HepG2 (cell line): ENCODE data around the gene OSM. TPM values are rescaled to one million over a fixed set of nuclear protein-coding genes. Genes with fewer than 3 reads are reported as not detected.

Experiments
- ATAC-seq: fragments of 200-7000 bp; cut with Tn5 transposase; 3 replicates; pipeline ENCODE4 v1.9.1; 2020; ENCODE audit warnings: mild to moderate bottlenecking, moderate library complexity
- BruUV-seq: library from RNA; stranded (reverse); fragments of 400-500 nt; replicated peaks from 2 replicates; lab custom pipeline; 2021; lab: Mats Ljungman, UMichigan
- CTCF ChIA-PET: fragments of 300-600 bp; formaldehyde crosslinking; extraction: SDS; loops from one replicate; lab custom pipeline; 2021; ENCODE audit warnings: low total read pairs, inconsistent platforms, low intra/inter-chr PET ratio; lab: Yijun Ruan, JAX
- POLR2A ChIA-PET: fragments of 350-600 bp; sonication (Branson Sonifier 250); formaldehyde crosslinking; loops from one replicate; lab custom pipeline; 2020; ENCODE audit warnings: antibody characterized with exemption, inconsistent platforms; lab: Yijun Ruan, JAX
- DNase-seq: peaks from one replicate; pipeline ENCODE4 v3.0.0-alpha.2; 2015; ENCODE audit warnings: low spot score
- FAIRE-seq: peaks from 3 replicates; lab custom pipeline; 2011; peaks lifted over from hg19 to GRCh38; lab: Jason Lieb, UNC
- H2AFZ ChIP-seq: one replicate; pipeline ENCODE4 v1.6.1; 2011; ENCODE audit warnings: low read length, inconsistent platforms
- H3K27ac ChIP-seq: fragments of 300-600 bp; 3 replicates; pipeline ENCODE4 v1.8.0; 2011; ENCODE audit warnings: mixed run types, mild to moderate bottlenecking, mixed read lengths, low read length, inconsistent platforms; ENCODE audit not compliant: insufficient read depth; ENCODE audit errors: extremely low read length
- H3K27me3 ChIP-seq, 2 experiments: fragments of 200-600 bp in 1 of 2; 2 replicates in 1 of 2; 3 replicates in 1 of 2; pipeline versions ENCODE4 v1.6.0 to v1.8.0; 2011; ENCODE audit warnings: low read length in 2 of 2, mild to moderate bottlenecking in 2 of 2, moderate library complexity in 2 of 2, inconsistent platforms in 1 of 2; ENCODE audit not compliant: insufficient read depth in 2 of 2, control insufficient read depth in 1 of 2
- H3K36me3 ChIP-seq, 2 experiments: fragments of 200-600 bp in 1 of 2; replicated peaks in 1 of 2; 2 replicates in 1 of 2; 3 replicates in 1 of 2; pipeline versions ENCODE4 v1.5.1 to v1.8.0; 2011; ENCODE audit warnings: low read length in 2 of 2, inconsistent platforms in 1 of 2; ENCODE audit not compliant: insufficient read depth in 2 of 2, control insufficient read depth in 1 of 2
- H3K4me1 ChIP-seq: 2 replicates; pipeline ENCODE4 v1.5.1; 2012; ENCODE audit warnings: low read length, inconsistent platforms; ENCODE audit not compliant: insufficient read depth
- H3K4me2 ChIP-seq: 2 replicates; pipeline ENCODE4 v1.6.0; 2011; ENCODE audit warnings: low read depth, low read length, inconsistent platforms
- H3K4me3 ChIP-seq, 3 experiments: fragments of 200-600 bp in 1 of 3; sonication (generic), shearing (Covaris generic) in 1 of 3; replicated peaks in 1 of 3; 2 replicates each; pipeline ENCODE4 v1.5.1; 2011 to 2016; ENCODE audit warnings: low read length in 3 of 3, inconsistent platforms in 2 of 3, low read depth in 2 of 3, mild to moderate bottlenecking in 2 of 3, control low read depth in 1 of 3, mixed read lengths in 1 of 3; ENCODE audit not compliant: insufficient read depth in 1 of 3
- H3K79me2 ChIP-seq: one replicate; pipeline ENCODE4 v1.6.1; 2011; ENCODE audit warnings: low read length, inconsistent platforms; ENCODE audit not compliant: insufficient read depth
- H3K9ac ChIP-seq: 2 replicates; pipeline ENCODE4 v1.6.0; 2011; ENCODE audit warnings: mild to moderate bottlenecking, low read depth, low read length, inconsistent platforms; ENCODE audit not compliant: insufficient read depth
- H3K9me3 ChIP-seq: 2 replicates; pipeline ENCODE4 v1.5.1; 2012; ENCODE audit warnings: mild to moderate bottlenecking, low read length
- H4K20me1 ChIP-seq: 2 replicates; pipeline ENCODE4 v1.6.0; 2011; ENCODE audit warnings: inconsistent platforms, mild to moderate bottlenecking, low read length, moderate library complexity; ENCODE audit not compliant: insufficient read depth
- EED ChIP-seq: sonication (generic); formaldehyde crosslinking; IDR thresholded peaks from 2 replicates; pipeline ENCODE4 v1.5.0; 2020; ENCODE audit warnings: mild to moderate bottlenecking, missing genetic modification reagents
- GATA4 ChIP-seq: sonication (generic); IDR thresholded peaks from 2 replicates; pipeline ENCODE4 v1.6.1; 2016; ENCODE audit warnings: antibody characterized with exemption, low read depth, borderline replicate concordance
- IKZF1 ChIP-seq: fragments of 450-650 bp; IDR thresholded peaks from 2 replicates; pipeline ENCODE4 v1.7.1; 2016
- LRRFIP1 ChIP-seq: sonication (generic); formaldehyde crosslinking; conservative IDR thresholded peaks from 2 replicates; pipeline ENCODE4 v1.4.0; 2020; ENCODE audit warnings: missing genetic modification reagents
- MTA1 ChIP-seq: sonication (generic); formaldehyde crosslinking; IDR thresholded peaks from 2 replicates; pipeline ENCODE4 v1.4.0; 2020; ENCODE audit warnings: missing genetic modification reagents, mild to moderate bottlenecking, borderline replicate concordance
- MYNN ChIP-seq: sonication (generic); formaldehyde crosslinking; IDR thresholded peaks from 2 replicates; pipeline ENCODE4 v1.4.0; 2020; ENCODE audit warnings: mild to moderate bottlenecking, low read depth, missing genetic modification reagents
- PCBP1 ChIP-seq: fragments of 200-400 bp; formaldehyde crosslinking; IDR thresholded peaks from 2 replicates; pipeline ENCODE4 v1.6.1; 2017; ENCODE audit warnings: mild to moderate bottlenecking, low read depth, low read length, borderline replicate concordance
- SKIL ChIP-seq: sonication (generic); formaldehyde crosslinking; IDR thresholded peaks from 2 replicates; pipeline ENCODE4 v1.8.0; 2022; ENCODE audit warnings: missing genetic modification reagents, mild to moderate bottlenecking, moderate library complexity, borderline replicate concordance
- TAF15 ChIP-seq: fragments of 200-400 bp; formaldehyde crosslinking; IDR thresholded peaks from one replicate; pipeline ENCODE4 v1.6.1; 2018; ENCODE audit warnings: mild to moderate bottlenecking, low read depth, low read length; ENCODE audit not compliant: poor library complexity, severe bottlenecking
- TBL1XR1 ChIP-seq: fragments of 150-350 bp; IDR thresholded peaks from 2 replicates; pipeline ENCODE4 v1.6.1; 2014; ENCODE audit warnings: borderline replicate concordance, low read length; ENCODE audit not compliant: partially characterized antibody
- TFDP2 ChIP-seq: sonication (generic); formaldehyde crosslinking; IDR thresholded peaks from 2 replicates; pipeline ENCODE4 v1.4.0; 2020; ENCODE audit warnings: missing genetic modification reagents
- THAP11 ChIP-seq: IDR thresholded peaks from 2 replicates; pipeline ENCODE4 v1.6.1; 2016; ENCODE audit warnings: missing biosample characterization, missing genetic modification reagents
- ZBTB26 ChIP-seq: IDR thresholded peaks from 2 replicates; pipeline ENCODE4 v1.6.1; 2016; ENCODE audit warnings: missing compliant biosample characterization, missing genetic modification reagents, borderline replicate concordance
- ZFP36L1 ChIP-seq: sonication (generic); formaldehyde crosslinking; IDR thresholded peaks from 2 replicates; pipeline ENCODE4 v1.8.0; 2022; ENCODE audit warnings: mild to moderate bottlenecking, missing genetic modification reagents, moderate library complexity
- ZNF562 ChIP-seq: sonication (generic); formaldehyde crosslinking; IDR thresholded peaks from 2 replicates; pipeline ENCODE4 v1.8.0; 2022; ENCODE audit warnings: missing genetic modification reagents, borderline replicate concordance
- ZSCAN30 ChIP-seq: sonication (generic); formaldehyde crosslinking; IDR thresholded peaks from 2 replicates; pipeline ENCODE4 v1.5.0; 2020; ENCODE audit warnings: mild to moderate bottlenecking, missing genetic modification reagents
- WGBS: methylation state at CpG from one replicate; pipeline ENCODE4 v1.1.6; 2017; ENCODE audit warnings: low lambda C conversion rate; 5-methylcytosine and 5-hydroxymethylcytosine counted together
- in situ Hi-C: cut with HindIII; loops from 2 replicates; pipeline ENCODE4 v1.10.0; 2017; ENCODE audit warnings: low pct_unique_long_range_greater_than_20kb; ENCODE audit not compliant: extremely low pct_ligation_motif_present
- intact Hi-C: fragments of 100-400 bp; cut with micrococcal nuclease; formaldehyde crosslinking; loops from one replicate; pipeline ENCODE4 v1.10.0; 2022; ENCODE audit not compliant: unreplicated experiment
- polyA plus RNA-seq, 8 experiments: library from polyadenylated mRNA; depleted of rRNA in 3 of 8; stranded (reverse) in 7 of 8; unstranded in 1 of 8; fragments of >200 nt; fragmentation: Illumina TruSeq in 4 of 8; extraction: Trizol in 4 of 8; gene quantifications; 2 replicates each; pipeline versions ENCODE4 v1.2.1 to v1.2.3, GENCODE V29; 2011 to 2016; ENCODE audit warnings: low read depth in 4 of 8, missing spikeins in 1 of 8, mixed read lengths in 1 of 8; ENCODE audit not compliant: insufficient read depth in 1 of 8
- total RNA-seq, 5 experiments: library from RNA; depleted of rRNA; stranded (reverse); fragments of >200 nt; fragmentation: Illumina TruSeq; extraction: Trizol; gene quantifications; 2 replicates each; pipeline ENCODE4 v1.2.3, GENCODE V29; 2016; ENCODE audit warnings: low read depth in 1 of 5

Gene OSM
- total and polyA plus RNA-seq, 2 of the 13 experiments (the other 11 are each of a cell fraction or from before 2014, with no cell fraction given) = not detected

GRCh38 chr22:30304495-30305244, 38.0 kb upstream of the OSM start:
- in situ Hi-C loops = no loop called here
- no peak for DNase-seq
- peaks cover 5% of the 10 kb centered on the region; the same call in 1 of the 2 replicates for H3K4me1 ChIP-seq

More at GRCh38 chr22:30304495-30305244, 38.0 kb upstream of the OSM start:
- no peaks in the 10 kb centered on the region for H4K20me1 ChIP-seq
- CTCF ChIA-PET = no interaction called here
- POLR2A ChIA-PET = no interaction called here
- FAIRE-seq (no peak), ATAC-seq (no peak)
- no peaks in the 10 kb centered on the region for H3K79me2 ChIP-seq
- no peak overlapping the region for H2AFZ ChIP-seq
- no peak for TF ChIP-seq PCBP1
- TF ChIP-seq ZNF562 (CRISPR knock-in tag) = no peak
- no peak for TF ChIP-seq SKIL (CRISPR knock-in tag)
- no peak for TF ChIP-seq MYNN
- TF ChIP-seq GATA4 = no peak
- no peak for TF ChIP-seq ZFP36L1 (CRISPR knock-in tag)
- TF ChIP-seq LRRFIP1 (CRISPR knock-in tag) = no peak
- no peak for TF ChIP-seq ZSCAN30 (CRISPR knock-in tag)
- TF ChIP-seq TFDP2 (CRISPR knock-in tag) = no peak
- no peak for TF ChIP-seq THAP11
- no peak for TF ChIP-seq IKZF1
- no peak for TF ChIP-seq MTA1 (CRISPR knock-in tag)
- no peak for TF ChIP-seq EED (CRISPR knock-in tag)
- no peak for TF ChIP-seq TBL1XR1
- TF ChIP-seq TAF15 = no peak
- TF ChIP-seq ZBTB26 (CRISPR knock-in tag) = no peak
- no TSS peak for BruUV-seq
- no peak overlapping the region for H3K9ac ChIP-seq
- no peak overlapping the region for H3K4me3 ChIP-seq
- no peaks in the 10 kb centered on the region for H3K27me3 ChIP-seq
- no peaks in the 10 kb centered on the region for H3K9me3 ChIP-seq
- no peak overlapping the region for H3K27ac ChIP-seq
- intact Hi-C loops = no loop called here
- WGBS = 96% methylated on average over 7 of the region's 7 CpGs
- H3K36me3 ChIP-seq = peaks cover 3 to 9% of the 10 kb centered on the region in 2 experiments; a peak in 3 of 5 replicates
- no peak overlapping the region for H3K4me2 ChIP-seq
